ENCODE results near the gene CACNA1B. TPM values are rescaled to one million over a fixed set of nuclear protein-coding genes. Genes with fewer than 3 reads are reported as not detected.

CACNA1B gene
- total RNA-seq, 1 experiment from 2014 or later = 1.7 TPM

DNA sequence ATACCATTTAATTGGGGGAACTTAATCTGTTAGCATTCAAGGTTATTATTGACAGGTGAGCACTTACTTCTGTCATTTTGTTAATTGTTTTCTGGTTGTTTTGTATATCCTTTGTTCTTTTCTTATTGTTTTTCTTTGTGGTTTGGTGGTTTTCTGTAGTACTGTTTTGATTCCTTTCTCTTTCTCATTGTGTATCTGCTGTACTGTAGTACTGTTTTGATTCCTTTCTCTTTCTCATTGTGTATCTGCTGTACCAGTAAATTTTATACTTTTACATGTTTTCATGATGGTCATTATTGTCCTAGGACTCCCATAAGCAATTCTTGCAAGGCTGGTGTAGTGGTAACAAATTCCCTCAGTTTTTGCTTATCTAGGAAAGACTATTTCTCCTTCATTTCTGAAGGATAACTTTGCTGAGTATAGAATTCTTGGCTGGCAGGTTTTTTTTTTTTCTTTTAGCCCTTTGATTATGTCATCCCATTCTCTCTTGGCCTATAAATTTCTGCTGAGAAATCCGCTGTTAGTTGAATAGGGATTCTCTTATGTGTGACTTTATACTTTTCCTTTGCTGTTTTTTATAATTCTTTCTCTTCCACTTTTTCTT lies 24.1 kb upstream of the CACNA1B start:
- DNase-seq (ENCODE audit: low read depth, low spot score) (no peak), ATAC-seq (no peak)
- CTCF ChIA-PET = no interaction called here
- H3K9me2 ChIP-seq (ENCODE audit: insufficient read depth) = no peaks in the 10 kb centered on the region
- no peaks in the 10 kb centered on the region for H4K20me1 ChIP-seq (ENCODE audit: insufficient read depth)
- H3K9me3 ChIP-seq (ENCODE audit: control insufficient read depth in 1 of 2, insufficient read depth in 1 of 2, low read depth in 1 of 2, low read length in 2 of 2) = peaks cover 0 to 4% of the 10 kb centered on the region in 2 experiments; a peak in 1 of 4 replicates
- no peak overlapping the region for H3K4me2 ChIP-seq (ENCODE audit: low read length)
- no peak overlapping the region for H2AFZ ChIP-seq (ENCODE audit: low read depth, low read length, poor library complexity, severe bottlenecking)
- POLR2A ChIA-PET = no interaction called here
- RAD21 ChIA-PET (ENCODE audit: low non-redundant PET in 1 of 2, low total read pairs in 2 of 2, uncharacterized antibody in 2 of 2, unreplicated experiment in 2 of 2) = no interaction called here
- no peak overlapping the region for H3K27ac ChIP-seq (ENCODE audit: low read depth, low read length)
- no peaks in the 10 kb centered on the region for H3K27me3 ChIP-seq (ENCODE audit: insufficient read depth, low read length)
- no peak overlapping the region for H3K9ac ChIP-seq (ENCODE audit: low read length)
- no peaks in the 10 kb centered on the region for H3K4me1 ChIP-seq (ENCODE audit: control insufficient read depth in 1 of 2, insufficient read depth in 2 of 2, low read length in 2 of 2)
- H3K36me3 ChIP-seq (ENCODE audit: control insufficient read depth in 1 of 2, insufficient read depth in 2 of 2, low read length in 2 of 2) = no peaks in the 10 kb centered on the region
- no peak overlapping the region for H3K4me3 ChIP-seq (replicated peaks in 1 of 2; ENCODE audit: low read depth in 1 of 2, low read length in 2 of 2)
- TF ChIP-seq, protein P1, sequence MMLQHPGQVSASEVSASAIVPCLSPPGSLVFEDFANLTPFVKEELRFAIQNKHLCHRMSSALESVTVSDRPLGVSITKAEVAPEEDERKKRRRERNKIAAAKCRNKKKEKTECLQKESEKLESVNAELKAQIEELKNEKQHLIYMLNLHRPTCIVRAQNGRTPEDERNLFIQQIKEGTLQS (IDR thresholded peaks at IDR 0.05) = no peak
- no peak for TF ChIP-seq YY1 (IDR thresholded peaks at IDR 0.05; ENCODE audit: extremely low read depth, insufficient replicate concordance, low read depth, low read length)
- no peak for TF ChIP-seq FOSL1 (IDR thresholded peaks at IDR 0.05; ENCODE audit: low read depth)
- TF ChIP-seq CEBPB (IDR thresholded peaks at IDR 0.05; ENCODE audit: low read depth) = no peak
- TF ChIP-seq SRF (IDR thresholded peaks at IDR 0.05; ENCODE audit: low read depth) = no peak
- TF ChIP-seq ZNF274 (IDR thresholded peaks at IDR 0.05; ENCODE audit: low read depth, low read length) = no peak
- no peak for TF ChIP-seq EGR1 (IDR thresholded peaks at IDR 0.05; ENCODE audit: low read depth)
- no peak for TF ChIP-seq EZH2phosphoT487 (IDR thresholded peaks at IDR 0.05; ENCODE audit: borderline replicate concordance)
- no peak for TF ChIP-seq ZFX (IDR thresholded peaks at IDR 0.05)
- no peak for TF ChIP-seq RAD21 (IDR thresholded peaks at IDR 0.05; ENCODE audit: low read depth)
- TF ChIP-seq, protein P2, sequence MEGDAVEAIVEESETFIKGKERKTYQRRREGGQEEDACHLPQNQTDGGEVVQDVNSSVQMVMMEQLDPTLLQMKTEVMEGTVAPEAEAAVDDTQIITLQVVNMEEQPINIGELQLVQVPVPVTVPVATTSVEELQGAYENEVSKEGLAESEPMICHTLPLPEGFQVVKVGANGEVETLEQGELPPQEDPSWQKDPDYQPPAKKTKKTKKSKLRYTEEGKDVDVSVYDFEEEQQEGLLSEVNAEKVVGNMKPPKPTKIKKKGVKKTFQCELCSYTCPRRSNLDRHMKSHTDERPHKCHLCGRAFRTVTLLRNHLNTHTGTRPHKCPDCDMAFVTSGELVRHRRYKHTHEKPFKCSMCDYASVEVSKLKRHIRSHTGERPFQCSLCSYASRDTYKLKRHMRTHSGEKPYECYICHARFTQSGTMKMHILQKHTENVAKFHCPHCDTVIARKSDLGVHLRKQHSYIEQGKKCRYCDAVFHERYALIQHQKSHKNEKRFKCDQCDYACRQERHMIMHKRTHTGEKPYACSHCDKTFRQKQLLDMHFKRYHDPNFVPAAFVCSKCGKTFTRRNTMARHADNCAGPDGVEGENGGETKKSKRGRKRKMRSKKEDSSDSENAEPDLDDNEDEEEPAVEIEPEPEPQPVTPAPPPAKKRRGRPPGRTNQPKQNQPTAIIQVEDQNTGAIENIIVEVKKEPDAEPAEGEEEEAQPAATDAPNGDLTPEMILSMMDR (IDR thresholded peaks at IDR 0.05 in 2 of 3, conservative IDR thresholded peaks at IDR 0.05 in 1 of 3; ENCODE audit: borderline replicate concordance in 1 of 3, insufficient read depth in 1 of 3, low read depth in 2 of 3, low read length in 2 of 3) = no peak
- TF ChIP-seq ELF1 (IDR thresholded peaks at IDR 0.05; ENCODE audit: borderline replicate concordance, low read depth) = no peak
- TF ChIP-seq POLR2A (IDR thresholded peaks at IDR 0.05; ENCODE audit: borderline replicate concordance, extremely low read depth, insufficient read depth, insufficient read length) = no peak
- no peak for TF ChIP-seq POLR2AphosphoS5 (IDR thresholded peaks at IDR 0.05; ENCODE audit: low read depth, low read length)
- TF ChIP-seq, protein P3, sequence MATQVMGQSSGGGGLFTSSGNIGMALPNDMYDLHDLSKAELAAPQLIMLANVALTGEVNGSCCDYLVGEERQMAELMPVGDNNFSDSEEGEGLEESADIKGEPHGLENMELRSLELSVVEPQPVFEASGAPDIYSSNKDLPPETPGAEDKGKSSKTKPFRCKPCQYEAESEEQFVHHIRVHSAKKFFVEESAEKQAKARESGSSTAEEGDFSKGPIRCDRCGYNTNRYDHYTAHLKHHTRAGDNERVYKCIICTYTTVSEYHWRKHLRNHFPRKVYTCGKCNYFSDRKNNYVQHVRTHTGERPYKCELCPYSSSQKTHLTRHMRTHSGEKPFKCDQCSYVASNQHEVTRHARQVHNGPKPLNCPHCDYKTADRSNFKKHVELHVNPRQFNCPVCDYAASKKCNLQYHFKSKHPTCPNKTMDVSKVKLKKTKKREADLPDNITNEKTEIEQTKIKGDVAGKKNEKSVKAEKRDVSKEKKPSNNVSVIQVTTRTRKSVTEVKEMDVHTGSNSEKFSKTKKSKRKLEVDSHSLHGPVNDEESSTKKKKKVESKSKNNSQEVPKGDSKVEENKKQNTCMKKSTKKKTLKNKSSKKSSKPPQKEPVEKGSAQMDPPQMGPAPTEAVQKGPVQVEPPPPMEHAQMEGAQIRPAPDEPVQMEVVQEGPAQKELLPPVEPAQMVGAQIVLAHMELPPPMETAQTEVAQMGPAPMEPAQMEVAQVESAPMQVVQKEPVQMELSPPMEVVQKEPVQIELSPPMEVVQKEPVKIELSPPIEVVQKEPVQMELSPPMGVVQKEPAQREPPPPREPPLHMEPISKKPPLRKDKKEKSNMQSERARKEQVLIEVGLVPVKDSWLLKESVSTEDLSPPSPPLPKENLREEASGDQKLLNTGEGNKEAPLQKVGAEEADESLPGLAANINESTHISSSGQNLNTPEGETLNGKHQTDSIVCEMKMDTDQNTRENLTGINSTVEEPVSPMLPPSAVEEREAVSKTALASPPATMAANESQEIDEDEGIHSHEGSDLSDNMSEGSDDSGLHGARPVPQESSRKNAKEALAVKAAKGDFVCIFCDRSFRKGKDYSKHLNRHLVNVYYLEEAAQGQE (IDR thresholded peaks at IDR 0.05; ENCODE audit: low read depth) = no peak
- TF ChIP-seq SIN3A (IDR thresholded peaks at IDR 0.05; ENCODE audit: low read depth) = no peak
- intact Hi-C loops (cut with micrococcal nuclease) = no loop called here
- H3K79me2 ChIP-seq (ENCODE audit: insufficient read depth, low read length) = no peaks in the 10 kb centered on the region
- BruUV-seq (replicated peaks) = no TSS peak
